ENCODE measurements around the gene EVC2. TPM values are rescaled to one million over a fixed set of nuclear protein-coding genes. Genes with fewer than 3 reads are reported as not detected.

EVC2 gene
- total RNA-seq, 1 donor from 2014 or later, result 1.1 TPM

- intact Hi-C loops (cut with micrococcal nuclease), result no loop called here
- Mint-ChIP-seq H3K27me3 (no peaks in the 10 kb centered on the region), H3K4me1 (no peaks in the 10 kb centered on the region), H3K4me3 (no peak overlapping the region), H3K27ac (no peak overlapping the region), H3K36me3 (ENCODE audit: low read depth) (no peaks in the 10 kb centered on the region), H3K9me3 (no peaks in the 10 kb centered on the region)
- CTCF ChIA-PET, result no interaction called here
- POLR2A ChIA-PET, result no interaction called here
- no peak for ATAC-seq (ENCODE audit: low read depth)
- TF ChIP-seq CTCF (IDR thresholded peaks at IDR 0.05), result no peak
- DNase-seq, result no peak
Observed at GRCh38 chr4:5755679-5756078, 47.3 kb upstream of the EVC2 start.

GRCh38 chr4:5755161-5755560 is 46.8 kb upstream of the EVC2 start:
- ChIA-PET CTCF (no interaction called here), POLR2A (no interaction called here)
- H3K4me3 Mint-ChIP-seq, result no peak overlapping the region
- H3K27ac Mint-ChIP-seq, result no peak overlapping the region
- intact Hi-C loops (cut with micrococcal nuclease), result no loop called here
- H3K9me3 Mint-ChIP-seq, result no peaks in the 10 kb centered on the region
- no peak for TF ChIP-seq CTCF (IDR thresholded peaks at IDR 0.05)
- no peaks in the 10 kb centered on the region for H3K36me3 Mint-ChIP-seq (ENCODE audit: low read depth)
- DNase-seq (no peak), ATAC-seq (ENCODE audit: low read depth) (no peak)
- H3K27me3 Mint-ChIP-seq, result no peaks in the 10 kb centered on the region
- H3K4me1 Mint-ChIP-seq, result no peaks in the 10 kb centered on the region

DNA sequence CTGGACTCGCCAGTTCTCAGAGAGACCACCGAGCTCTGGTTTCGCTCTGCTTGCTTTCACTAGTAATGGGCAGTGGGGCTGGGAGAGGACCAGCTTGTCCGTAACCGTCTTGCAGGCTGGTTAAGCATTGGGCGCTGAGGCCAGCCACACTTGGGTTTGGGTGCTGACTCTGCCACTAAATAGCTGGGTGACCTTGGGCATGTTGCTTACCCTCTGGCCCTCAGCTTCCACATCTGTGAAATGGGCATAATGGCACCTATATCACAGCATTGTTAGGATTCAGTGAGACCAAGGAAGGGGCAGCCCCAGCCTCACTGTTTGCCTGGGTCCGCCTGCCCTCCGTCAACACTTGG is 46.1 kb upstream of the EVC2 start:
- no peaks in the 10 kb centered on the region for H3K36me3 Mint-ChIP-seq (ENCODE audit: low read depth)
- H3K4me3 Mint-ChIP-seq, result no peak overlapping the region
- TF ChIP-seq CTCF (IDR thresholded peaks at IDR 0.05), result no peak
- no peaks in the 10 kb centered on the region for H3K9me3 Mint-ChIP-seq
- H3K27ac Mint-ChIP-seq, result no peak overlapping the region
- no peak for DNase-seq
- ATAC-seq (ENCODE audit: low read depth), result no peak
- intact Hi-C loops (cut with micrococcal nuclease), result no loop called here
- H3K27me3 Mint-ChIP-seq, result no peaks in the 10 kb centered on the region
- CTCF ChIA-PET, result no interaction called here
- POLR2A ChIA-PET, result no interaction called here
- H3K4me1 Mint-ChIP-seq, result no peaks in the 10 kb centered on the region

GRCh38 chr4:5753766-5754528 is 45.6 kb upstream of the EVC2 start:
- ATAC-seq (ENCODE audit: low read depth) (no peak), DNase-seq (no peak)
- H3K4me3 Mint-ChIP-seq, result no peak overlapping the region
- H3K9me3 Mint-ChIP-seq, result no peaks in the 10 kb centered on the region
- H3K27ac Mint-ChIP-seq, result no peak overlapping the region
- ChIA-PET POLR2A (no interaction called here), CTCF (no interaction called here)
- intact Hi-C loops (cut with micrococcal nuclease), result no loop called here
- no peaks in the 10 kb centered on the region for H3K27me3 Mint-ChIP-seq
- no peak for TF ChIP-seq CTCF (IDR thresholded peaks at IDR 0.05)
- H3K4me1 Mint-ChIP-seq, result no peaks in the 10 kb centered on the region
- no peaks in the 10 kb centered on the region for H3K36me3 Mint-ChIP-seq (ENCODE audit: low read depth)

DNA sequence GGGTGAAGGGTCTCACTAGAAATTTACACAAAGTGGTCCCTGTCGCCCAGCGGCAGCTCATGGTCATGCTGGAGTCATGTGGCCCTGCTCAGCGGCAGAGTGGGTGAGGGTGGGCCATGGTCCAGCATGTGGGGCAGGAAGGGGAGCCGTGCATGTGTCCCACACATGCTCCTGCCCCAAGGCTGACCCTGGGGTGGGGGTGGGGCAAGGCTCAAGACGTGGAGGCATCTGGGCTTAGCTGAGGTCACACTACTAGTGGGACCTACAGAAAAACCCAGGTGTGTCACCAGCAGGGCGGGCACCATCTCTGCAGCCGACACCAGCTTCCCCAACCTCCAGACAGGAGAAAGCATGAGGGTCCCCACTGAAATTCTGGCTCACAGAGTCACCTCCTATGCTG is 45.0 kb upstream of the EVC2 start:
- no peaks in the 10 kb centered on the region for H3K36me3 Mint-ChIP-seq (ENCODE audit: low read depth)
- POLR2A ChIA-PET, result no interaction called here
- DNase-seq, result no peak
- H3K27ac Mint-ChIP-seq, result no peak overlapping the region
- no peak for TF ChIP-seq CTCF (IDR thresholded peaks at IDR 0.05)
- no peak for ATAC-seq (ENCODE audit: low read depth)
- CTCF ChIA-PET, result no interaction called here
- H3K4me1 Mint-ChIP-seq, result no peaks in the 10 kb centered on the region
- no peaks in the 10 kb centered on the region for H3K27me3 Mint-ChIP-seq
- H3K9me3 Mint-ChIP-seq, result no peaks in the 10 kb centered on the region
- H3K4me3 Mint-ChIP-seq, result no peak overlapping the region
- intact Hi-C loops (cut with micrococcal nuclease), result no loop called here

Data from activated B cell treated with CpG ODN at 0.5 μM for 24 hours (primary cell).